Measurements from ENCODE around the gene JOSD2.
"Not testable (repeated sequence)": the region's sequence is repeated elsewhere in the genome, so short reads cannot be mapped to it uniquely, and the experiment has no call there.

Gene JOSD2

DNA sequence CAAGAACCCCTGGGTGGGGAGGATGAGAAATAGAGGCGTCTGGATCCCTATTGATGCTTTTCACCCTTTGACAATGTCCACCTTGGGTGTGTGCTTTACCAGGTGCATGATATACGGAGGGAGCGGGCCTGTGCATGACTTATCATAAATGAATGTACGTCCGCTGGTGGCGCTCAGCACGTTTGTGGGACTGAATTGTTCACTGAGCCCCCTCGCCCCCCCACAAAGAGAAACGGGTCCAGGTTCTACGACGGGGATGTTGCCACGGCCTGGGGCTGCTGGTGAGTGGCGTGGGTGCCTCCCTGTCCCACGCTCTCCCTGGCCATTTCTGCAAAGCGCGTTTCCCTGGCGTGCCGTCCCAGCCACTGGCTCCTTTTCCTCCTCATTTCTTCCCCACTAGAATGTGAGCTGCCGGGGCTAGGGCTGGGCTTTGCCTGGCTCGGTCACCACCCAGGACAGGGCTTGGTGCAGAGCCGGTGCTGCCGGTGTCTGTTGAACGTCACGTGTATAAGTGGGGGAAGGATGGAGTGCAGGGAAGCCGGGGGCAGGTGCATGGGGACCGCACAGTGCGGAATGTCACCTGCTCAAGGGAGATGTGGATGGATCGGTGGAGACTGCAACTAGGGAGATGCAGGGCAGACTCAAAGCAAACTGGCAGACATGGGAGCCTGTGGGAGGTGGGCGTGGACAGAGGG lies 35.7 kb upstream of the JOSD2 start:
- DNase-seq, result no peak

DNA sequence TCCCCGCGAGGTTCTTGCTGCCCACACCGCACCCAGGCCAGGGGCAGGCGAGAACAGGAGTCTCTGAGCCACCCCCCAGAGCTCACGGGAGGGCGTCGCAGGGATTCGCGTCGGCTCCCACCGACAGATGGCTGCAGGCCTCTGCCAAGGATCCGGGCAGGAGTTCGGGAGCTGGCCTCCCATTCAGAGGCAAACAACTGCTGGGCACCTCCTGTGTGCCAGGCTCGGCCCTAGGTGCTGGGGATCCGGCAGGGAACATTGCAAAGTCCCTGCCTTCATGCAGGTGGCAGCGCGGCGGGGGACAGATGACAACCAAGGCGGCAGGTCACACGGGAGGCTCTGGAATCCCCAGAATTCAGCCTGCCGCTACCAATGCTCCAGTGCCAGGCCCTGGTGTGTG lies 32.0 kb upstream of the JOSD2 start:
- no peak for DNase-seq

DNA sequence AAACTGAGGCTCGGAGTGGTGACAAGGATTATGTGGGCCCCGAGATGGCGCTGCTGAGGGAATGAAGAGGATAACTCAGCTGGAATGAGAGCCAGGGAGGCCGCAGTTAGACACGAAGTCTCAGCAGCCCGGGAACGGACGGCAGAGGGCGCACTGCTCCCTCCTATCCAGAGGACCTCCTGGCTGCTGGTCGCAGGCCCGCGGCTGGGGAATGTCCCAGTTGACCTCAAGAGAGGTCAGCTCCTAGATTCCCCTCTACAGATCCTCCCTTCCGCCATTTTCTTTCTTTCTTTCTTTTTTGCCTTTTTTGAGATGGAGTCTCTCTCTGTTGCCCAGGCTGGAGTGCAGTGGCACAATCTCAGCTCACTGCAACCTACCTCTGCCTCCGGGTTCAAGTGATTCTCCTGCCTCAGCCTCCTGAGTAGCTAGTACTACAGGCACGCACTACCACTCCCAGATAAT lies 26.8 kb upstream of the JOSD2 start:
- peak; percentile 40 for DNase-seq

DNA sequence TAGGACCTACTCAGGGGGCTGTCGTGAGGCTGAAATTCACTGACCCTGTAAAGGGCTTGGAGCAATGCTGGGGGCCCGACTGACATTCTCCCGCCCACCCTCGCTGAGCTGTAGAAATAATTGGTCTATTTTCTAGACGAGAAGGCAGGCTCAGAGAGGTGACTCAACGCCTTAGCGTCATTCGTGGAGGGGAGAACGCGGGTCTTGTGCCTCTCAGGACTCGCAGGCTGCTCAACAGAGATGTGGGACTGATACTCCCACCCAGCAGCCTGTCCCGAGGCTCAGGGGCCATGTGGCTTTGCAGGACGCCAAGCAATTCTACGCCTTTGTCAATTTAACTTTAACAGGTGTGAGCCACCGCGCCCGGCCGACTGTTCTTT lies 26.3 kb upstream of the JOSD2 start:
- DNase-seq, result no peak

DNA sequence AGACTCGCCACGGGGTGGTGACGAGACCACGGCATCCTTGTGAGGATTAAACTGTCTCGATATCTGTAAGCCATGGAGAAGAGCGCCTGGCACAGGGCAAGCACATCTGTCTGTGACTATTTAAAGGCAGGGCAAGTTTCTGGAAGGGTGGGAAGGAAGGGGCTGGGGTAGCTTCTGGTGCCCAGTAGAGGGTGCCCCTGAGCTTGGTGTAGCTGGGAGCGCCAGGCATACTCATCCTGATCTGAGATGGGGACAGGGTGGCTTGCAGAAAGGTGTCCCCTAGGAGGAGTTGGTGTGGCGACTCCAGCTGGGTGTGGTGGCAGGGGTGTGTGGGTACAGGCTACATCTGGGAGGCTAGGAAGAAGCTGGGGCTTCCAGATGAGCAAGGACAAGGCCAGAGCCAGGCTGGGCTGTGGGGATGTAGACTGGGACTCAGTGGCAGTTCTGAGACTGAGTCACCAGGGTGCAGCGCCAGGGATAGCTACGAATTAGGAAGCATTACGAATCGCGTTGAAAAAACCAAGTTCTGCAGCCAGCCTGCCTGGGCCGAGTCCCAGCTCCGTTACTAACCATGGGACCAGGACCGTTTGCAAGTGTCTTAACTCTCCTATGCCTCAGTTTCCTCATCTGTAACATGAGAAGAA lies 25.8 kb upstream of the JOSD2 start:
- no peak for DNase-seq

DNA sequence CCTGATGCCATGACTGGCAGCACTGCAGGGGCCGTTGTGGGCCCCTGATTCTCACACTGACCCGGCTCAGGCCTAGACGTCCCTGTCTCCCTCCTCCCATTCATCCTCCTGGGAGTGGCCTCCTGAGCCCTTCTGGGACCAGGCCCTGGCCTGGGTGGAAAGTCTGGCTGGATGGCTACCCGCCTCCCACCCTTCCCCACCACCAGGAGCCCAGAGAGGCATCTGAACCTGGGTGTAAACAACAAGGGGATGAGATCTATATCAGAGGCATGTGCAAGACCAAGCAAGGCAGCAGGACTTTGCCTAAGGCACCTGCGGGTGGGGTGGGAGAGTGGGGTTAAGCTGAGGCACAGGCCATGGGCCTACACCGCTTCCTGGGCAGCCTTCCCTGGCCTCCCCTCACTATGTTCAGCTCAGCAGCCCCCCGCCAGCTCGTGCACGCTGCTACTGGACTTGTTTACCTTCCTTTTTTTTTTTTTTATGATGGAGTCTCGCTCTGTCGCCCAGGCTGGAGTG lies 24.7 kb upstream of the JOSD2 start:
- DNase-seq, result no peak

DNA sequence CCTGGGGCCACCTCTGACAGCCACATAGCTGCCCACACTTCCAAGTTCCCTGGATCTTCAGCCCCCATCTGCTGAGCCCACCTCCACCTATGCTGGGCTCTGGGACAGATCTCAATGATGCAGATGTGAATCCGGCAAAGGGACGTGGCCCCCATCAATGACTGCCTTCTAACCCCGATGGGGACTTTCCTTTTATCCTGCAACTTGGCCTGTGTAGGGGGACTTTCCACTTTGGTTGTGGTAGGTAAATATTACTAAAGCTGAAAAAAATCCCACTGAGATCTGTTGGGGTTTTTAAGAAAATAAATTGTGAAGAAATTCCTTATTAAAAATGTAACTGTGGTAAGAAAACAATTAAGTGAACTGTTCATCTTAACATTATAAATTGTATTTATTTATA lies 23.5 kb upstream of the JOSD2 start:
- DNase-seq, result no peak

DNA sequence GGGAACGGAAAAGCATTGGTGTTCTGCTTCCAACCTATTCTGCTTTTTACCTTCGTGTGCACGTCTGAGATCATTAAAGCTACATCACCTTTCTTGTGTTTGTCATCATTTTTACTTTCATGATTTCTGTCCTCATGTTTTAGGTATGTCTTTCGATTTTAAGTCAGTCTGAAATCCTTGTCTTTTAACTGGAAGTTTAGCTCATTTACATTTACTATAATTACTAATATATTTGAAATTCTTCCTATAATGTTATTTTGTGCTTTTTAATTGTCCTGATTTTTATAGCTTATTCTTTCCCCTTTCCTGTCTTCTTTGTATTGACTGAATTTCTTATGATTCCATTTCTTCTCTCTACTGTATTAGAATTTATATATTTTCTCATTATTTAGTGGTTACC lies 22.0 kb upstream of the JOSD2 start:
- DNase-seq, result no peak

DNA sequence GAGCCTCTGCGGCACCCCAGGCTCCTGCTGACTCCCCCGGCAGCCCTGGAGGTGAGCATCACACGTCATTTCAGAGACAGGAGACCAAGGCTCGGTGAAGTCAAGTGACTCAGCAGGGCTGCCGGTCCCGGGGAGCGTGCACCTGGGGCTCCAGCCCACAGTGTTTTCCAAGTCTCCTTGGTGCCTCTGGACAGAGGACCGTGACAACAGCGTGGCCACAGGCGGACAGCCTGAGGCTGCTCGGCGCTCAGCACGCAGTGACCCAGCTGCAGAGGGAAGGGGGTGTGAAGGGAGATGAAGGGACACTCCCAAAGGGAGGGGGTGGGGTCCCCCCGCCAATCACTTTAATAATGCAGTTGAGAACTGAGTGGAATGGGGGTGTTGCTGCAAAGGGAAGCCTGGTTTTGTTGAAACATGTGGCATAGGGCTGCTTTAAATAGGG lies 20.2 kb upstream of the JOSD2 start:
- DNase-seq, result no peak

DNA sequence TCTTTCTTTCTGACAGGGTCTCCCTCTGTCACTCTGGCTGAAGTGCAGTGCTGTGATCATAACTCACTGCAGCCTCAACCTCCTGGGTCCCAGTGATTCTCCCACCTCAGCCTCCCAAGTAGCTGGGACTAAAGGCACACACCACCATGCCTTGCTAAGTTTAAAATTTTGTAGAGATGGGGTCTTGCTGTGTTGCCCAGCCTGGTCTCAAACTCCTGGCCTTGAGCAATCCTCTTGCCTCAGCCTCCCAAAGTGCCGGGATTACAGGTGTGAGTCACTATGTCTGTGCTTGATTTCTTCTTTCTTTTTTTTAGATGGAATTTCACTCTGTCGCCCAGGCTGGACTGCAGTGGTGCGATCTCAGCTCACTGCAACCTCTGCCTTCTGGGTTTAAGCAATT lies 17.1 kb upstream of the JOSD2 start:
- not testable (repeated sequence) for DNase-seq

DNA sequence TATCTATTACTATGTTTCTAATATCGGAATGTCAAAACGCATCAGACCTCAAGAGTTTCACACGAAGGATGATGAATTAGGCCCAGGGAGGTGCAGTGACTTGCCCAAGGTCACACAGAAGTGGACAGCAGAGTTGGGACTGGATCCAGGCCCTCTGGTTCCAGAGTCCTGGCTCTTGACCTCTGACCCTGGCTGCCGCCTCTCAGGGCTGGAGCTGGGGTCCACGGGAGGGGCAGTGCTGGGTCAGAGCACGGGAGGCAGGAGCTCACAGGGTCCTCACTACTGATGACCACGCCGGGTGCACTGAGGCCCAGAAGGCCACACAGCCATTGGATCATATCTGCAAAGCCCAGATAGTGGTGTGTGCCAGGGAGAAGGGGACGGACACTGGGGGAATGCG lies 11.9 kb upstream of the JOSD2 start:
- DNase-seq, result no peak

DNA sequence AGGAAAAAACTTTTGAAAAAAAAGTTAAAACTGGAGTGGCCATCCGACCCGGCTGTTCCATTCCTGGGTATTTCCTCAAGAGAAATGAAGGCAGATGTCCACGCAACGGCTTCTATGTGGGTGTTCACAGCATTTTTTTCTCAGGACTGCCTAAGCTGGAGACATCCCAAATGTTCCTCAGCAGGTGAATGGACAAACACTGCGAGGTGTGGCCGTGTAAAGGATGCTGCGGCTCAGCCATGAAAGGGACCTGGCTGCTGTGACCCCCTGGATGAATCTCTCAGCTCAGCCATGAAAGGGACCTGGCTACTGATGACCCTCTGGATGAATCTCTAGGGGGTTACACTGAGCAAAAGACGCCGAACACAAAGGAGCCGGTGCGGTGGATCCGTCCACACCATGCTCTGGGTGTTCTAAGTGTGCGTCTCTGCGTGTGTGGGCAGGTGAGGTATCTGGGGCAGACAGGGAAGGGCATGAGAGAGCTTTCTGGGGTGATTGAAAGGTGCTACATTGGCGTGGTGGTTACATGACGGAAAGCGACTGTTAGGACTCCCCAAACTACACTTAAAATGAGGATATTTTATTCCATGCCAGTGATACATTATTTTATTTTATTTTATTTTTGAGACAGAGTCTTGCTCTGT lies 10.0 kb upstream of the JOSD2 start:
- no peak for DNase-seq

DNA sequence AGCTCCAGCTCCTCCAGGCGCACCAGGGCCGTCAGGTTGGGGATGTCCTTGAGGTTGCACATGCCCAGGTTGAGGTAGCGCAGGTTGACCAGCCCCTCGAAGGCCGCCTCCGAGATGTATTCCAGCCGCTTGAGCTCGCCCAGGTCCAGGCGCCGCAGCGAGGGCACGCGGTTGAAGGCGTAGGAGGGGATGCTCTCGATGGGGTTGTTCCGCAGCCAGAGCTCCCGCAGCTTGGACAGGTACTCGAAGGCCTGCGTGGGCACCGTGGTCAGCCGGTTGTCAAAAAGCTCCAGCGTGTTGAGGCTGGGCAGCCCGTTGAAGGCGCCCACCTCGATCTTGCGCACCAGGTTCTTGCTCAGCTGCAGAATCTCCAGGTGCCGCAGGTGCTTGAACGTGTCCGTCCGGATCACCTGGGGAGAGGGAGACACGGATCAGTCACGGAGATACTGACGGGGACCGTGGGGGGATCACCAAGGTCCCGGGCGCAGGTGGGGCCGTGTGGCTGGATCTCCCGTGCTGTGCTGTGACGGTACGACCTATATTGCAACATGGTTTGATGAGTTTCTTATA lies 8.1 kb upstream of the JOSD2 start:
- DNase-seq, result no peak

DNA sequence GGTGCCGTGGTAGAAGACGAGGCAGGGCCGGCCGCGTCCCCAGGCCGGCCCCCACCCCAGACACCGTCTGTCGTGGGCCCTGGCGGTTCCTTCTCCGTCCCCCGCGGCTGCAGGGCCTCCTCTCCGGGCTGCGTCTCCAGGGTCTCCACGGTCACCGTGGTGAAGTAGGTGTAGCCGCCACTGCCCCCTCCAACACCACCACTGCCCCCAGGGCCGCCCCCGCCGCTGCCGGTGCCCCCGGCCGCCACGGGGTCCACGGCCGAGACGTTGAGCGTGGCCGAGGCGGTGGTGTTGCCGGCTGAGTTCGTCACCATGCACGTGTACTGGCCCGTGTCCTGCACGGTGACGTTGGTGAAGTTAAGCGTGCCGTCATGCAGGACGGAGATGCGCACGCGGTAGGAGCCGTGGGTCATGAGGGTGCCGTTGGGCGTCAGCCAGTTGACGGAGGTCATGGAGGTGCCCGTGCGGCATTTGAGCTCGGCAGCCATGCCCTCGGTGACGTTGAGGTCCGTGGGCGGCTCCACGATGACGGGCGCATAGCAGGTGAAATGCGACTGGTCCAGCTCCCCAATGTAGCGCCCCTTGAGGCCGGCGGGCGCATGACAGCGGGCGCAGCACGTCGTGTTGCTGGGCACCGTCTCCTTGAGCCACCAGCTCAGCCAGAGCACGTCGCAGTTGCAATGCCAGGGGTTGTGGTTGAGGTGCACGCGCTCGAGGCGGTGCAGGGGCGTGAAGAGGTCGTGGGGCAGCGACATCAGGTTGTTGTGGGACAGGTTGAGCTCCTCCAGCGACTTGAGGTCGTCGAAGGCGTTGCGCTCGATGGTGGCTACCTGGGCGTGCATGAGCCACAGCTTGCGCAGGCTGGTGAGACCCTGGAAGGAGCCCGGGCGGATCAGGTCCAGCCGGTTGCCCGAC lies 7.4 kb upstream of the JOSD2 start:
- DNase-seq, result no peak

DNA sequence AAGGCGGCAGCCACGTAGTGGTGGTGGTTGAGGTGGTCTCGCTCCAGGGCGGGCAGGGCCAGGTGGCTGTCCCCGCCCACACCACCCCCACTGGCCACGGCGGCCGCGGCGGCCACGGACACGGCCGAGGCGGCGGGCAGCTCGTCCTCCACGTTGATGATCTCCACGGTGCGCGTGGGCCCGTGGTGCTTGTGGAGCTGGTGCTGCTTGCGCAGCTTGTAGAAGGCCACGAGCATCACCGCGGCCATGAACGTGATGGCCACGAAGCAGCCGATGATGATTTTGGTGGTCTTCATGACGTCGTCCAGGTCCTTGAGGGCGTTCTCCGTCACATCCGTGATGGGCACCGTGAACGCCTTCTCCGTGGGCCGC lies 6.7 kb upstream of the JOSD2 start:
- DNase-seq, result no peak

DNA sequence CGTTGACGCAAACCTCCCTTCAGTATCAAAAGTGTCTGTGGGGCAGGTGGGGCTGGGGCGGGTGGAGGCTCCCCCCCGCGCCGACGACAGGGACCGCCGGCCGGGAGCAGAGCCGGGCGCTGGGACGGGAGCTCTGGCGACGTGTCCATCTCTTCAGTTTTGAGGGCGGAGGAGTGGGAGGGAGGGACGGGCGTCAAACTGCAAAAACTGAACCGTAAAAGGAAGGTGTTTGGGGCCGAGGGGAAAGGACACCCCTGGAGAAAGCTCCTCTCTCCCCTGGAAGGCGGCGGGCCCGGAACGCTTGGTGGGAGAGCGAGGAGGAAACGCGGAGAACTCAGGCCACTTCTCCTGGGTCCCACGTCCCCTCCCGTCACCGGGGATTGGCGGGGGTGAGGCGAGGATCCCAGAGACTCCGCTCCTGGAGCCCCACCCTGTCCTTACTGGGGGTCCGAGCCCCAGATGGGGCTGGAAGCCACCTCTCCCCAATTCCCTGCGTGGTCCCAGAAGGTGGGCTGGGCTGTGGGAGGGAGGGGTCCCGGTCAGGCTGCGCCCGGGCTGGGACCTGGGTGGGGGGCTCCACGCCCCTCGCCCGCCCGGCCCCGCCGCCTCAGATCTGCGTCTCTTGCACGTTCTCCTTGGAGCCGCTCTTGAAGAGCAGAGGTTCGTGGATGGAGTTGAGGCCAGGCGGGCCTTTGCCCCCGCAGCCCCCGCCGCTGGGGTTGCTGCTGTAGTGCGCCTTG lies 6.1 kb upstream of the JOSD2 start:
- DNase-seq, result no peak

DNA sequence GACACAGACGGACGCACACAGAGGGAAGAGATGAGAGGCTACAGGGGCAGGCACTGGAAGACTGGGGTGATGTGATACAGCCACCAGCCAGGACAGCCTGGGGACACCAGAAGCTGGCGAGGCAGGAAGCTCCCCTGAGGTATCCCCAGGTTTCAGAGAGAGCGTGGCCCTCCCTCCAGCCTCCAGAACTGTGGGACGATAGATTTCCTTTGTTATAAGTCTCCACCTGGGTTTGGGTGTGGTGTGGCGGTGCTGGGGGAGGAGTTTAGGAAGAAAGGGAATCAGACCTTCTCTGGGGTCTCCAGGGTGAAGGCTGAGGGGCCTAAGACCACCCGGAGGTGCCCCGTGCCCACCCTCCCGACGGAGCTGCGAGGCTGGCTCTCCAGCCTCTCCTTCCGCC lies 5.5 kb upstream of the JOSD2 start:
- DNase-seq, result no peak

DNA sequence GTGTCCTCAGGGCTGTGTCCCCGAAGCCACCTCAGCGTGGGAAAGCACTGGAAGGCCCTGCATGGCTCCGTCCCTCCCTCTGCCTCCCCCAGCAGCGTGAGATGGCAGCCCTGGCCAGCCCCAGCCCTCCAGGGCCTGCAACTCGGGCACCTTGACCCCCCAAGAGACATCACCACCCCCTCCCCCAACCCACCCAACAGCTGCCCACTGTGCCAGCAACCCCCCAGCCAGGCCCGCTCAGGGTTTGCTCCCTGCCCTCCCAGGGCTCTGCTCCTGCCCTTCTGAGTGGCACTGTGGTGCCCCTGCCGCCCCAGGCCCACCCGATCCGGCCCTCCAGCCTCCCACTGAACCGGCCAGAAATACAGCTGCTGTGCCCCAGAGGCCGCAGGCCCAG lies 4.2 kb upstream of the JOSD2 start:
- DNase-seq, result no peak

DNA sequence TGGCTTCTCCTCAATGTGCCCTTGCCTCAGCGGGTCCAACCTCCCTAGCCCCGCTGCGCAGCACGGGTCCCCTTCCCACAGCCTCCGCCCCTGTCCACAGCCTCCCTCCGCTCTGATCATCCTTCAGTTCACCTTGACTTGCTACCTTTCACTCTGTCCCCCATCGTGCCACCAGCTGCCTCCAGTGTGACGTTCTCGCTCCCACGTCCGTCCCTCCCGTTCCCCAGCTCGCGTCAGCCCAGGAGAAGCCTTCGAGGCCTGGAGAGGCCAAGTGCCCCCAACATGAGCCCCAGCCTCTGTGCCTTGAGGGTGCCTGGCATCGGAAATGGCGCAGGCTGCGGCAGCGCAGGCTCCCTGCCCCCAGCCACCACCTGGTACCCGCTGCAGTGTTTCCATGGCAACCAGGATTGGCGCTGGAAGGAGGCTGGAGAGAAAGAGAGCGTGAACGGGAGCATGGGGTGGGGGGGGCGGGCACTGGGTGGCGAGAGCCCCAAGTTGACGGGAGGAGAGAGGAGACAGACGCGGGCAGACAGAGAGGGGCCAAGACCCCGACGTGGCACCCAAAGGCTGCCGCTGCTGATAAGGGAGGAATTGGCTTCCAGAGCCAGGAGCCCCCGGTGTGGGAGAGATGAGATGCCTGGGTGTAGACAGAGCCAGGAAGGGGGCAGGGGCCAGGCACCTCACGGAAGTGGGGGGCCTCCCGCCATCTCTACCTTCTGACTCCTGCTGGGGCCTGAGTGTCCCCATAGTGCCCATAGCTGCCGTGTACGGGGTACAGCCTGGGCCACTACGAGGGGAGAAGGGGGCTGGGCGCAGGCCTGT lies 3.6 kb upstream of the JOSD2 start:
- DNase-seq, result no peak

DNA sequence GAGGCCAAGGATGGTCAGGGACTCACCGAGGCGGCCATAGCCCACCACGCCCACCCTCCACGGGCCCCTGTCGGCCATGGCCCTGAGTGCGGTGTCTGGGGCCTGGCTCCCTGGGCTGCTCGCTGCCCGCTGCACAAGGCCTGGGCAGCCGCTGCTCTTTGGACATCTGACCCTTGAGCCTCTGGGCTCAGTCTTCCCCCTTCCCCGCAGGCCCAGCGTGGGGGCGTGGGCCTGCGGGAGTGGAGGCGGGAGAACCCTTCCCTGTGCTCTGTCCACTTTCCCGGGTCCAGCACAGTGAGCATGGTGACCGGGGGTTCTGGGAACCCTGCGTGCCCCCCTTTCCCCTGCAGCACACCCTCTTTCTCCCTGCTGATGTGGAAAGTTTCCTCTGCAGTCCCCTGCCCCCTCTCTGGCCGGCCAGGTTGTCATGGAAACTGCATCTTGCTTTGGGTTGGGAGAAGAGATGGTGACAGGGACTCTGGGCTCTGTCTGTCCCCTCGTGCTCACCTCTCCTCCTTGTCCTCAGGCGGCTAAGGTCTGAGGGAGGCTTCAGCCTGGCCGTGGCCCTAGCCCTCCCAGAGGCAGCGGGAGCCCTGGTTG lies 2.9 kb upstream of the JOSD2 start, which contains the start of gene ASPDH:
ASPDH (minus strand) TSS at position 168 of the 600 bp plus-strand sequence; CDS start at position 78, 90 bp downstream.
- DNase-seq, result no peak

All from NCI-H774 (cell line).